ENCODE results near the gene ARPC2.

The ARPC2 gene

DNA sequence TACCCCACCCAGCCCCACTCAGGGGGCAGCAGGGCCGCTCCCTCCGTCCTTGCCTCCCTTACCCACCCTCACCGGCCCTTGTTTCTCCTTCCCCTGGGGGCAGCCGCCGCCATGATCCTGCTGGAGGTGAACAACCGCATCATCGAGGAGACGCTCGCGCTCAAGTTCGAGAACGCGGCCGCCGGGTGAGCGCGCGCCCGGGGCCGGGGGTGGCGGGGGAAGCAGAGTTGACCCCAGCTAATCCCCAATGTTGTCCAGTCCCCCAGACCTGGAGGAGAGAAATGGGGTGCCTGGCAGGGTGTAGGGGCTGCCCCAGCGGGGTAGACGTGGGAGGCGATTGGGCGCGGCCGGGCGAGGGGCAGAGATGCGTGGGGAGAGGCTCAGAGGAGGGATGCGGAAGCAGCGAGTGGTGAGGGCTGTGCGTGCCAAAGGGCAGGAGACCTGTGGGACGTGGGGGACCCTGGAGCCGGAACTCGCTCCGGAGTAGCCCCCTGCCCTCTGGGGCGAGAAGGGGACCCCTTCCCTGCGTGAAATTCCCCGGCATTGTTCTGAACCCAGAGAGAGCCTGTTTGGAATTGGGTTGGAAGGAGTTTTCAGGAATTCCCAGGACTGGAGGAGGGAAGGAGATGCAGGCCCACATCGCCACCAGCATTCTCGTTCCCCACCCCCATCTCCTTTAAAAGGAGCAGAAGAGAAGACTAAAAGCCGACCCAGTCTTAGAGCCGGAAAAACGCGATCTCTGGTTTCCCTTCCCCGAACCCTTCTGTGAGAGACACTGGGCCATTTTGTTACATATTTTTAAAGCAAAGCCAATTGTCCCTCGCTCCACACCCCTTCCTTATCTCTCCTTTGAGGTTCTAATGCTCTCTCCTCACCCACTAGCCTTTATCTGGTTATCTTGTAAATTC lies 625 bp downstream of the ARPC2 start:
- Histone ChIP-seq H3K4me3 (replicated peaks; ENCODE audit: low read depth, low read length) (peak overlapping the region; percentile 84), H3K27me3 (replicated peaks; ENCODE audit: control insufficient read depth, insufficient read depth, low read length) (no peaks in the 10 kb centered on the region), H3K36me3 (ENCODE audit: control insufficient read depth, insufficient read depth, low read length) (no peaks in the 10 kb centered on the region; the same call in 1 of the 2 replicates)
- DNase-seq (ENCODE audit: extremely low read depth, insufficient read length), result peak; percentile 76
- TF ChIP-seq, protein P1, sequence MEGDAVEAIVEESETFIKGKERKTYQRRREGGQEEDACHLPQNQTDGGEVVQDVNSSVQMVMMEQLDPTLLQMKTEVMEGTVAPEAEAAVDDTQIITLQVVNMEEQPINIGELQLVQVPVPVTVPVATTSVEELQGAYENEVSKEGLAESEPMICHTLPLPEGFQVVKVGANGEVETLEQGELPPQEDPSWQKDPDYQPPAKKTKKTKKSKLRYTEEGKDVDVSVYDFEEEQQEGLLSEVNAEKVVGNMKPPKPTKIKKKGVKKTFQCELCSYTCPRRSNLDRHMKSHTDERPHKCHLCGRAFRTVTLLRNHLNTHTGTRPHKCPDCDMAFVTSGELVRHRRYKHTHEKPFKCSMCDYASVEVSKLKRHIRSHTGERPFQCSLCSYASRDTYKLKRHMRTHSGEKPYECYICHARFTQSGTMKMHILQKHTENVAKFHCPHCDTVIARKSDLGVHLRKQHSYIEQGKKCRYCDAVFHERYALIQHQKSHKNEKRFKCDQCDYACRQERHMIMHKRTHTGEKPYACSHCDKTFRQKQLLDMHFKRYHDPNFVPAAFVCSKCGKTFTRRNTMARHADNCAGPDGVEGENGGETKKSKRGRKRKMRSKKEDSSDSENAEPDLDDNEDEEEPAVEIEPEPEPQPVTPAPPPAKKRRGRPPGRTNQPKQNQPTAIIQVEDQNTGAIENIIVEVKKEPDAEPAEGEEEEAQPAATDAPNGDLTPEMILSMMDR (IDR thresholded peaks at IDR 0.05; ENCODE audit: insufficient read depth, low read length, poor library complexity, severe bottlenecking), result no peak

DNA sequence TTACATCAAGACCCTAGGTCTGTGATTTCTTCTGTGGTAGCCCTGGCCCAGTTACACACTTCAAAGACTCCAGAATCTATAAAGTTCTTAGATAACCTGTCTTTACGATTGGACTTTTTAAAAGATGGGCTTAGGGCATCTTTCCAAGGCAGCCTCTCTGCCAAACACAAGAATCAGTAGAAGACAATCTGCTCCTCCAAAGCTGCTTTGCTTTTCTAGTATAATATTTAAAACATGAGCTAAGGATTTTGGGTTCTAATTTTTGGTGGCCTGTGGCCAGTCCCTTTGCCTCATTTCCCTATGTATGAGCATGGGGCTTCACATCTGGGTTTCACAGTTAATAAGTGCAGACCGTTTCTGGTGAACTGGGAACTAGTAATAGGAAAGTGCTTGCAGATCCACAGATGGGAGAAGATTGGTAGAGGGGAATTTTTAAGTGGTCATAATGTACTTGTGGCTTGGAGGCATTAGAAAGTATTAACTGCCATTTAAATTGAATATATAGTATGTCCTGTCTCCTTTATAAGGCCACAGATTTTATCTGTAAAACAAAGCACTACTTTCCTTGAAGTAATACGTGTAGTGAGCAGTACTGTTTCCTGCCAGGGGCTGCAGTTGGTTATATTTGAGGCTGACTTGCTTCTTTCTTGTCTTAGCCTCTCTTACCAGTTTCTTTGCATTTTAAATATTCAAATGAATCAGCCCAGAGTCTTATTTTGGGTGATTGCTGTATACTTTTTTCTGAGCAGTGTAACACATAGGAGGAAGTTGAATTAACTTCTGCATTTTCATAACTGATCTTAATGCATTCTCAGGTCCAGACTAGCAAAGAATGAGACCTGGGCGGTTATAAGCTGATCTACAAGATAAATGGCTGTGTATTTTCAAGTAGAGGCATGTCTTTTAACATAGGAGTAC lies 1.5 kb downstream of the ARPC2 start:
- peak overlapping the region; percentile 84 for H3K4me3 ChIP-seq (replicated peaks; ENCODE audit: low read depth, low read length)

DNA sequence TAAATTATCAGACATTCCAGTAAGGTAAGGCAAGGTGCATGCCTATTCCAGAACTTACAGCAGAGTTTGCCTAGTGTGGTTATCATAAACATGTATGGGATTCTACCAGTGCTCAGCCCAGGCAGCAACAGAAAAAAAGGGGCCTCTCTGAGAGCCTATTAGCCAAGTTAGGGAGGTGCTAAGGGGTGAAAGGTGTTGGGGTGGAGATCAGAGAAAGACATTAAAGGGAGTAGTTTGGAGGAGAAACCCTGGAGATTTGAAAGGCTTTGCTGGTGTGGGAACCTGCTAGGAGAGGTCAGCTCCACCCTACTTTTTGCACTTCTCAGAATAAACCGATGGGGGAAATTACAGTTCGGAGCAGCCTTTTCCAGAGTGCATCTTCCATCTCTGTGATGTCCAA lies 2.9 kb downstream of the ARPC2 start:
- no peaks in the 10 kb centered on the region; the same call in none of the 2 replicates for H3K36me3 ChIP-seq (ENCODE audit: control insufficient read depth, insufficient read depth, low read length)
- no peak for DNase-seq (ENCODE audit: extremely low read depth, insufficient read length)
- H3K4me3 ChIP-seq (replicated peaks; ENCODE audit: low read depth, low read length), result peak overlapping the region; percentile 84
- TF ChIP-seq, protein P1 (IDR thresholded peaks at IDR 0.05; ENCODE audit: insufficient read depth, low read length, poor library complexity, severe bottlenecking), result no peak
- no peaks in the 10 kb centered on the region for H3K27me3 ChIP-seq (replicated peaks; ENCODE audit: control insufficient read depth, insufficient read depth, low read length)

More for the DNA sequence above, 1.5 kb downstream of the ARPC2 start:
- H3K27me3 ChIP-seq (replicated peaks; ENCODE audit: control insufficient read depth, insufficient read depth, low read length), result no peaks in the 10 kb centered on the region
- TF ChIP-seq, protein P1 (IDR thresholded peaks at IDR 0.05; ENCODE audit: insufficient read depth, low read length, poor library complexity, severe bottlenecking), result no peak
- H3K36me3 ChIP-seq (ENCODE audit: control insufficient read depth, insufficient read depth, low read length), result no peaks in the 10 kb centered on the region; the same call in 1 of the 2 replicates
- peak; percentile 48 for DNase-seq (ENCODE audit: extremely low read depth, insufficient read length)

DNA sequence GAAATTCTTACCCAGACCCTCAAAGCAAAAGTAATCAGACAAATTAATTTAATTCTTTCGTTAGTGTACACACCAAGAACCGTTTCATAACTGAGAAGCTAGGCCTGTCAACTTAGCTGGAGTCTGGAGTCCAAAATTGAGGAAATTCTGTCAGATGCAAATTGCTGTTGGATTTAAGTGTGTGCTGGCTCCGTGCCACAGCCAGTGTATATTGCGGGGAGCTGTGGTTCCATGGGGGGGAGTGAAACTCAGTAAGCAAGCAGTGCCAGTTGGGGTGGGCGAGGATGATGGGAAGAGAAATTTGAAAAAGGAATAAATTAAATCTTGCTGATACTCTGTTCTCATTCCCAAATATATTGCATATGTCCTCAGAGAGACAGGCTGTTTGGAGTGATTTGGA lies 4.0 kb downstream of the ARPC2 start:
- H3K4me3 ChIP-seq (replicated peaks; ENCODE audit: low read depth, low read length), result peak overlapping the region; percentile 84

DNA sequence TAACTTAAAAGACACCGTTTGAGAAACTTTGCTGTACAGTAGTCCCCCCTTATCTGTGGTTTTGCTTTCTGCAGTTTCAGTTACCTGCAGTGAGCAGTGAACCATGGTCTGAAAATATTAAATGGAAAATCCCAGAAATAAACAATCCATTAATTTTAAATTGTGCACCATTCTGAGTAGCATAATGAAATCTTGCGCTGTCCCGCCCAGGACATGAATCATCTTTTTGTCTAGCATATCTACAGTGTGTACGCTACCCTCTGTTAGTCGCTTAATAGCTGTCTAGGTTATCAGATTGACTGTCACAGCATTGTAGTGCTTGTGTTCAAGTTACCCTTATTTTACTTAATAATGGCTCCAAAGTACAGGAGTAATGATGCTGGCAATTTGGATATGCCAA lies 6.1 kb downstream of the ARPC2 start:
- DNase-seq (ENCODE audit: extremely low read depth, insufficient read length), result no peak
- TF ChIP-seq, protein P1 (IDR thresholded peaks at IDR 0.05; ENCODE audit: insufficient read depth, low read length, poor library complexity, severe bottlenecking), result no peak
- Histone ChIP-seq H3K4me3 (replicated peaks; ENCODE audit: low read depth, low read length) (no peak overlapping the region), H3K27me3 (replicated peaks; ENCODE audit: control insufficient read depth, insufficient read depth, low read length) (no peaks in the 10 kb centered on the region), H3K36me3 (ENCODE audit: control insufficient read depth, insufficient read depth, low read length) (peaks cover 6% of the 10 kb centered on the region)

More for the DNA sequence above, 4.0 kb downstream of the ARPC2 start:
- DNase-seq (ENCODE audit: extremely low read depth, insufficient read length), result no peak
- TF ChIP-seq, protein P1 (IDR thresholded peaks at IDR 0.05; ENCODE audit: insufficient read depth, low read length, poor library complexity, severe bottlenecking), result no peak
- H3K36me3 ChIP-seq (ENCODE audit: control insufficient read depth, insufficient read depth, low read length), result peaks cover 3% of the 10 kb centered on the region
- H3K27me3 ChIP-seq (replicated peaks; ENCODE audit: control insufficient read depth, insufficient read depth, low read length), result no peaks in the 10 kb centered on the region

Data from GM06990 (cell line).